Mesendoderm (in vitro differentiated cells): ENCODE data around the gene IGFBP2.
A peak's percentile ranks its signal among the peaks of the same experiment; 100 is the strongest.

Experiments
- DNase-seq: peaks from one replicate; pipeline ENCODE4 v3.0.0; 2013
- H2AK5ac ChIP-seq: 2 replicates; pipeline ENCODE4 v1.6.1; 2013; ENCODE audit warnings: low read length, inconsistent platforms
- H2BK120ac ChIP-seq: 2 replicates; pipeline ENCODE4 v1.6.1; 2013; ENCODE audit warnings: low read depth, mild to moderate bottlenecking, low read length, moderate library complexity, mixed read lengths
- H2BK15ac ChIP-seq: replicated peaks from 2 replicates; pipeline ENCODE4 v1.6.1; 2013; ENCODE audit warnings: low read depth, mild to moderate bottlenecking, moderate library complexity
- H2BK5ac ChIP-seq: 2 replicates; pipeline ENCODE4 v1.6.1; 2013; ENCODE audit warnings: low read length, inconsistent platforms
- H3K18ac ChIP-seq: 2 replicates; pipeline ENCODE4 v1.6.1; 2013; ENCODE audit warnings: mild to moderate bottlenecking, low read length, mixed read lengths
- H3K23ac ChIP-seq: one replicate; pipeline ENCODE4 v1.6.1; 2013; ENCODE audit warnings: low read length
- H3K27ac ChIP-seq: 2 replicates; pipeline ENCODE4 v1.5.1; 2013; ENCODE audit warnings: low read depth, mild to moderate bottlenecking, inconsistent platforms, low read length, moderate library complexity
- H3K27me3 ChIP-seq: 2 replicates; pipeline ENCODE4 v1.6.1; 2013; ENCODE audit warnings: low read length, control low read depth, mild to moderate bottlenecking, inconsistent platforms; ENCODE audit not compliant: insufficient read depth, poor library complexity
- H3K36me3 ChIP-seq: 2 replicates; pipeline ENCODE4 v1.6.1; 2013; ENCODE audit warnings: low read length, inconsistent platforms; ENCODE audit not compliant: control insufficient read depth, insufficient read depth
- H3K4ac ChIP-seq: one replicate; pipeline ENCODE4 v1.6.1; 2013; ENCODE audit warnings: low read depth, mild to moderate bottlenecking, low read length, moderate library complexity
- H3K4me1 ChIP-seq: 2 replicates; pipeline ENCODE4 v1.6.1; 2013; ENCODE audit warnings: low read depth, low read length, inconsistent platforms; ENCODE audit not compliant: control insufficient read depth
- H3K4me2 ChIP-seq: 2 replicates; pipeline ENCODE4 v1.6.1; 2013; ENCODE audit warnings: low read length
- H3K4me3 ChIP-seq: 2 replicates; pipeline ENCODE4 v1.5.1; 2013; ENCODE audit warnings: mild to moderate bottlenecking, low read length
- H3K56ac ChIP-seq: one replicate; pipeline ENCODE4 v1.6.1; 2013; ENCODE audit warnings: low read length
- H3K79me1 ChIP-seq: 2 replicates; pipeline ENCODE4 v1.6.1; 2013; ENCODE audit warnings: low read length, inconsistent platforms
- H3K79me2 ChIP-seq: 2 replicates; pipeline ENCODE4 v1.6.1; 2013; ENCODE audit warnings: mild to moderate bottlenecking, low read length; ENCODE audit not compliant: control insufficient read depth, insufficient read depth
- H3K9ac ChIP-seq: 2 replicates; pipeline ENCODE4 v1.6.1; 2013; ENCODE audit warnings: low read length, inconsistent platforms
- H4K5ac ChIP-seq: one replicate; pipeline ENCODE4 v1.6.1; 2013; ENCODE audit warnings: low read length
- H4K8ac ChIP-seq: one replicate; pipeline ENCODE4 v1.6.1; 2013; ENCODE audit warnings: low read depth, mild to moderate bottlenecking, control low read depth, low read length, moderate library complexity
- WGBS: extraction: QIAGEN DNeasy Blood & Tissue Kit; methylation state at CpG from one replicate; pipeline ENCODE4 v1.1.7; 2013; ENCODE audit warnings: low lambda C conversion rate, missing lambda C conversion rate; ENCODE audit not compliant: insufficient coverage; ENCODE audit errors: extremely low coverage; 5-methylcytosine and 5-hydroxymethylcytosine counted together

Gene IGFBP2

DNA sequence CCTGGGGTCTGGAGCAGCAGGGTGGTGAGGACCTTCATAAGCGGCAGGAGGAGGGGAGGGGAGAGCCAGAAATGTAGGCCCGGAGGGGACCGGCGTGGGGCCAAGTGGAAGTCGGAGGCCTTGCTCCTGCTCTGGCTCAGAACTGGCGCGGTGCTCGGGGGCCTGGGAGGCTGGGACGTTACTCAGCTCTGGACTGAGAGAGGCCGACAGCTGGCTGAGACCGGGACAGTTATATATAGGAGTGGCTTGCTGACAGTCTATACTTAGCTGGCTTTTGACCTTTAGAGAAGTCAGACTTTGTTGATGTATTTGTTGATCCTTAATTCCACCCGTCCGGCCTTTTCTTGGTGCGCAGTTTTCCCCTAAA is 46.4 kb downstream of the IGFBP2 start:
- Histone ChIP-seq H3K79me1 (no peaks in the 10 kb centered on the region), H2BK15ac (no peak overlapping the region), H2BK120ac (no peak overlapping the region), H4K5ac (no peak overlapping the region), H3K56ac (no peak overlapping the region), H3K36me3 (no peaks in the 10 kb centered on the region), H3K4ac (no peak overlapping the region), H3K4me3 (no peak overlapping the region), H3K4me1 (peaks cover 6% of the 10 kb centered on the region), H3K9ac (no peak overlapping the region), H3K27ac (no peak overlapping the region), H3K4me2 (no peak overlapping the region), H2AK5ac (no peak overlapping the region), H3K18ac (no peak overlapping the region), H4K8ac (no peak overlapping the region), H2BK5ac (no peak overlapping the region), H3K27me3 (no peaks in the 10 kb centered on the region), H3K79me2 (no peaks in the 10 kb centered on the region), H3K23ac (no peak overlapping the region)
- no peak for DNase-seq
- WGBS = no CpG with 5 or more reads among the region's 14 CpGs

DNA sequence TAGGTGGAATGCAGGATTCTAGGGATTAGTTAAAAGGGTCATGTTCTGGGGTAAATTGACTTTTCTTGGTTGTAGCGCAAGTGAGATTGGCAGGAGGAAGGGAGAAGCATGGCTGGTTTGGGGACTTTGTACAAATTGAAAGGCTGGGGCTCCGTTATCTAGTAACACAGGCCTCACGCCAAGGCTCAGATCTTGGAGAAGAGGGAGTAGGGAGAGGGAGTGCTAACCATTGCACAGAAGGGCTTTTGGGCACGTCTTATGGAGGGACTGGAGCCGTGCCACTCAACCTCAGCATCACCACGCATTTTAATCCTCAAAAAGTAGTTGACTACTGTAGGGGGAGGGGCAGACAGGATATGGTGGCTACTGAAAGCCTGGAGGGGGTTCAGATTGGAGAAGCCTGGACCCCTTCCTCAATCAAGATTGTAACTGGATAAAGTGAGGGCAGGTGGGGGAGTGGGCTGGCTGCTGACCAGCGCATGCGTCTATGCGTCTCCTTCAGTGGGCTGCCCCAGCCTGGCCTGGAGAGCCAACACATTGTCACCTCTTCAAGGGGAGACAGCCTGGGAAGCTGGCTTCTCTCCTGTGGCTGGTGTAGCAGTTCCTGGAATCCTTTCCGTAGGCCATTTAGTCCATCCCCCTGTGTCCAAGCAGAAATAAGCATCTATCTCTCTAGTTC is 47.9 kb downstream of the IGFBP2 start:
- peaks cover 6% of the 10 kb centered on the region for H3K4me1 ChIP-seq
- H2BK120ac ChIP-seq = no peak overlapping the region
- H3K79me1 ChIP-seq = no peaks in the 10 kb centered on the region
- no peak overlapping the region for H4K5ac ChIP-seq
- peak overlapping the region; percentile 8 for H3K56ac ChIP-seq
- no peaks in the 10 kb centered on the region for H3K27me3 ChIP-seq
- no peak overlapping the region for H3K18ac ChIP-seq
- no peak overlapping the region for H2BK15ac ChIP-seq
- no peak overlapping the region for H3K4ac ChIP-seq
- no peaks in the 10 kb centered on the region for H3K36me3 ChIP-seq
- H3K9ac ChIP-seq = no peak overlapping the region
- no peak overlapping the region for H4K8ac ChIP-seq
- H3K27ac ChIP-seq = no peak overlapping the region
- H3K79me2 ChIP-seq = no peaks in the 10 kb centered on the region
- no CpG with 5 or more reads among the region's 10 CpGs for WGBS
- H2BK5ac ChIP-seq = no peak overlapping the region
- no peak for DNase-seq
- no peak overlapping the region for H3K23ac ChIP-seq
- no peak overlapping the region for H3K4me3 ChIP-seq
- H3K4me2 ChIP-seq = no peak overlapping the region
- no peak overlapping the region for H2AK5ac ChIP-seq

DNA sequence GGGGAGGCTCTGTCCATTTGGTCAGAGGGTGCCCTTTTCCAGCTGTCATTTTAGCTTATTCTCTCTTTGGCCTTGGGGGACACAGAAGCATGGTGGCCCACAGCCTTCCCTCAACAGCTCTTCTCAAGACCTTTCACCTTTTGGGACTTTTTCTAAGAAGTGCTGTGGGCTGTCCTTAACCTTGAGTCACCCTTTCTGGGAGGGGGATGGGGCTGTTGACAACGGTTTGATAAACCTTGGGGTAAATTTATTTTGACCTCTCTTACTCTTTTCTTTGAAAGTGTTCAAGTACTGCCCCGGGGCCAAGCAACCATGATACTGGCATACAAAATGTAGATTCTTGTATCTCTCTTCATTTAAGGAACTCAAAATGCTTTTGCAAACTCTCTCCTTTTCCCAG is 48.5 kb downstream of the IGFBP2 start:
- H3K27me3 ChIP-seq = no peaks in the 10 kb centered on the region
- no CpG with 5 or more reads among the region's 2 CpGs for WGBS
- DNase-seq = no peak
- H3K18ac ChIP-seq = no peak overlapping the region
- H3K4me2 ChIP-seq = no peak overlapping the region
- no peaks in the 10 kb centered on the region for H3K79me2 ChIP-seq
- no peak overlapping the region for H3K56ac ChIP-seq
- no peak overlapping the region for H3K9ac ChIP-seq
- no peak overlapping the region for H2BK5ac ChIP-seq
- H3K4me3 ChIP-seq = no peak overlapping the region
- no peak overlapping the region for H3K4ac ChIP-seq
- H3K36me3 ChIP-seq = no peaks in the 10 kb centered on the region
- no peak overlapping the region for H4K8ac ChIP-seq
- H2BK120ac ChIP-seq = no peak overlapping the region
- no peak overlapping the region for H3K23ac ChIP-seq
- H3K4me1 ChIP-seq = peaks cover 6% of the 10 kb centered on the region
- H3K27ac ChIP-seq = no peak overlapping the region
- H2BK15ac ChIP-seq = no peak overlapping the region
- H4K5ac ChIP-seq = no peak overlapping the region
- no peaks in the 10 kb centered on the region for H3K79me1 ChIP-seq
- H2AK5ac ChIP-seq = no peak overlapping the region

DNA sequence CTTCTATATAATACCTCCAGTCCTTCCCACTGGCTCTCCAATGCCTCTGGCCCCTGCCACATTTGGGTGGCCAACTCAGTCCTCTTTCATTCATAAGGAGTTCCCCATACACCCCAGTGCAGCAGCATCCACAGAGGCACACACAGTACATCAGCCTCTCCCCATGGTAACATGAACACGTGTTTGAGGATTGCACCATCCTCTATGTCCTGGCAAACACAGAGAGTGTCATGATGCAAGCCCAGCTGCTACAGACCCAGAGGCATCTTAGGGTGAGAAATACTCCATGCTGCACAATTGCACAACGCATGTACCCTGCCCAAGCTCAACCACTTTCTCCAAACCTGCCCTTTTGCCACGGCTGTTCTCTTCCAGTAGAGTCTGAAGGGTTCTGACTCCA is 50.6 kb downstream of the IGFBP2 start:
- H4K5ac ChIP-seq = no peak overlapping the region
- H2BK15ac ChIP-seq = no peak overlapping the region
- H3K4me1 ChIP-seq = peaks cover 6% of the 10 kb centered on the region
- no peak overlapping the region for H3K56ac ChIP-seq
- no peak overlapping the region for H3K27ac ChIP-seq
- WGBS = no CpG with 5 or more reads among the region's 3 CpGs
- H2AK5ac ChIP-seq = no peak overlapping the region
- H3K79me2 ChIP-seq = no peaks in the 10 kb centered on the region
- no peak for DNase-seq
- no peak overlapping the region for H3K23ac ChIP-seq
- H3K4ac ChIP-seq = no peak overlapping the region
- H3K9ac ChIP-seq = no peak overlapping the region
- no peak overlapping the region for H4K8ac ChIP-seq
- no peak overlapping the region for H3K4me3 ChIP-seq
- no peak overlapping the region for H2BK120ac ChIP-seq
- no peak overlapping the region for H3K4me2 ChIP-seq
- no peaks in the 10 kb centered on the region for H3K36me3 ChIP-seq
- H3K79me1 ChIP-seq = no peaks in the 10 kb centered on the region
- H2BK5ac ChIP-seq = no peak overlapping the region
- no peaks in the 10 kb centered on the region for H3K27me3 ChIP-seq
- no peak overlapping the region for H3K18ac ChIP-seq

DNA sequence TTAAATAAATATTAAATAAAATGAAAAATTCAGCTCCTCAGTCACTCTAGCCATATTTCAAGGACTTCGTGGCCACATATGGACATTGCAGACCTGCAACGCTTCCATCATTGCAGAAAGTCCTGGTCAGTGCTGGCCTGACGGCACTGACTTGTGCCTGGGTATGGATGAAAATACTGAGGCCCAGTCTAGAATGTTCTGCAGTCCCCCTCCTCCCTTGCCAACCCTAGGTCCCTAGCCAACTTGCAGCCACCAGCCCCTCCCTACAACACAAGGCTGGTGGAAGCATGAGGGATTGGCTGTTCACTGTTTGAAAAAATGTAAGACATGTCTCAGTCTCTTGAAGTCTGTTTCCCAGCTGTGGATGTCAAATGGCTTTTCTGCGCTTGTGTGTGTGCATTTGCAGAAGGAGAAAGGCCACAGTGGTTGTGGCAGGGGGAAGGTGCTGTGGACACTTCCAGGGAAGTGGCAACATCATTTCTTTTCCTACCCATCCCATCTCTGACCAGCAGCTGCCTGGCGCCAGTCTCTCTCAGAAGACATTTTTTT is 52.2 kb downstream of the IGFBP2 start:
- Histone ChIP-seq H3K4me2 (no peak overlapping the region), H3K4ac (no peak overlapping the region), H3K27ac (no peak overlapping the region), H3K27me3 (no peaks in the 10 kb centered on the region), H3K4me3 (no peak overlapping the region), H3K23ac (no peak overlapping the region), H3K56ac (no peak overlapping the region), H2BK15ac (no peak overlapping the region), H2AK5ac (no peak overlapping the region), H3K79me1 (no peaks in the 10 kb centered on the region), H3K9ac (no peak overlapping the region), H3K18ac (no peak overlapping the region), H2BK120ac (no peak overlapping the region), H2BK5ac (no peak overlapping the region), H4K8ac (no peak overlapping the region), H3K36me3 (no peaks in the 10 kb centered on the region), H3K79me2 (no peaks in the 10 kb centered on the region), H3K4me1 (peaks cover 6% of the 10 kb centered on the region), H4K5ac (no peak overlapping the region)
- DNase-seq = no peak
- WGBS = no CpG with 5 or more reads among the region's 5 CpGs

DNA sequence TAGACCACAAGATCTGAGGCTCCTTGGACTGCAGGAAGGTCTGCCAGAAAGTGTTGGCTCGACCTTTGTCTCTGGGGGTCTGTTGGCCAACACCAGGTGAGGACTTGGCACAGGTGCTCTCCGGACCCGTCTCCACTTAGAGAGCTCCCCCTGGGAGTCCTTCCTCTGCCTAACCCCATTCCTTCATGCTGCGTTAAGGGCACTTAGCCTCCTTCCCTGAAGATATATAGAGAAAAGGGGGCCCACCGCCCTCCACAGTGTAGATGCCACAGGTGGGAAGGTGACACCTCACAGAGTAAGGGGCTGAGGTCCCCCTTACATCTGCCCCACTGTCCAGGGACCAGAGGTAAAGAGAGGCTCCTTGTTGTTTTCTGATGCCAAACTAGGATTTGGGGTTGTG is 53.9 kb downstream of the IGFBP2 start:
- Histone ChIP-seq H4K5ac (no peak overlapping the region), H2BK15ac (no peak overlapping the region), H3K27ac (no peak overlapping the region), H2BK5ac (no peak overlapping the region), H4K8ac (no peak overlapping the region), H3K79me2 (no peaks in the 10 kb centered on the region), H3K79me1 (no peaks in the 10 kb centered on the region), H3K4ac (no peak overlapping the region), H3K4me3 (no peak overlapping the region), H3K9ac (no peak overlapping the region), H2BK120ac (no peak overlapping the region), H3K56ac (no peak overlapping the region), H3K36me3 (no peaks in the 10 kb centered on the region), H3K4me2 (no peak overlapping the region), H3K4me1 (peaks cover 6% of the 10 kb centered on the region), H3K18ac (no peak overlapping the region), H2AK5ac (no peak overlapping the region), H3K27me3 (peaks cover 3% of the 10 kb centered on the region), H3K23ac (no peak overlapping the region)
- DNase-seq = no peak
- no CpG with 5 or more reads among the region's 5 CpGs for WGBS
